HCT116 (cell line): ENCODE data around the gene SRGAP2C.
"Not testable (repeated sequence)": the region's sequence is repeated elsewhere in the genome, so short reads cannot be mapped to it uniquely, and the experiment has no call there.

Experiments used
- CEBPB ChIP-seq: IDR thresholded peaks from 2 replicates; pipeline ENCODE4 v1.6.1; 2012; ENCODE audit warnings: low read depth
- POLR2A ChIP-seq: IDR thresholded peaks from 2 replicates; pipeline ENCODE4 v1.7.0; 2011; ENCODE audit warnings: borderline replicate concordance; ENCODE audit not compliant: insufficient read depth, insufficient read length; ENCODE audit errors: extremely low read depth

- not testable (repeated sequence) for TF ChIP-seq POLR2A, CEBPB
Observed at GRCh38 chr1:121347476-121347875, 162.7 kb downstream of the SRGAP2C start.
